Activated effector memory CD4-positive, alpha-beta T cell treated with anti-CD3 and anti-CD28 coated beads, Interleukin-2, amount 50 U/mL, for 16 hours (primary cell): ENCODE measurements around the gene MAP3K12.

Experiments used
- DNase-seq: peaks from one replicate; pipeline ENCODE4 v3.0.0-alpha.2; 2020

Gene MAP3K12

GRCh38 chr12:53466640-53467039 lies 32.6 kb downstream of the MAP3K12 start:
- no peak for DNase-seq

DNA sequence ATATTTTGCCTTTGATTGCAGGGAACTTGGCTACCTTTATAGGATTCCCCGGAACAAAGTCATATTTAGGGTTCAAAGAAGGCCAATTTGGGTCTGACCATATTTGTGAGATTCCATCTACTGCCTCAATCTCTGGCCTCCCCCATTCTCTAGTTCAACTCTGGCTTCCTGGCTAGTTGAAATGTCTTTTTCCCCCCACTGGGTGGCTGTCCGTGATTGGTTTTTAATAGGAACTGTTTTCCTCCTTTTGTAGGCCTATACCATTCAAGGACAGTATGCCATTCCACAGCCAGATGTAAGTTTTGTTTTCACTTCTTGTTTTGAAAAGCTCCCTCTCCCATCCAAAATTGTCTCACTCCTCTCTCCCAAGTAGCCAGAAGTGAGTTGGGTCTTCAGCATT lies 33.6 kb downstream of the MAP3K12 start:
- no peak for DNase-seq

DNA sequence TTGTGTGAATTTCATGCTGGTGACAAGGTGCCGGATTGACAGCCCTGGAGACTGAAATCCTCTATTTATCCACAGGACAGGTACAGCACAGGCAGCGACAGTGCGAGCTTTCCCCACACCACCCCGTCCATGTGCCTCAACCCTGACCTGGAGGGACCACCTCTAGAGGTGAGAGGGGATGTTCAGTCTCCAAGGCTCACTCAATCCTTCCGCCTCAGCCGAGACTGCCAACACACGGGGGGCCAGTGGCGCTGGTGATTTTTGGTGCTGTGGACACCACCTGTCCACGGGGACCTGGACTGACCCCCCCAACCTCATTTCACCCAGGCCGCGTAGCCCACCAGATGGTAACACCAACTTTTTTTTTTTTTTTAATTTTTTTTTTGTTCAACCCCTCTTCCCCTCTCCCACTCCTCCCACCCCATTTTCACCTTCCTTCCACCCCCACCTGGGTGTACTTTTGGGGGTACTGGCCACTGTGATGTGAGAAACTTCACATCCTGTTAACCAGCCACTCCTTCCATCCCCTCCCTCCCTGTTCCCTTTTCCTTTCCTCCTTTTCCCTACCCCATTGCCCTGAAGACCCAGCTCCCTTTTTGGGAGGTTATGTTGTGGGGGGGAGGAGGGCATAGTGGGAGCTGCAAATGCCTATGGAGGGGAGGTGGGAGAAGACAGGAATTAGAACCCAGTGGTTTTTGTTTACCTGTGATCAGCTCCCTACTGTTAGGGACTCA lies 34.4 kb downstream of the MAP3K12 start:
- DNase-seq: no peak

DNA sequence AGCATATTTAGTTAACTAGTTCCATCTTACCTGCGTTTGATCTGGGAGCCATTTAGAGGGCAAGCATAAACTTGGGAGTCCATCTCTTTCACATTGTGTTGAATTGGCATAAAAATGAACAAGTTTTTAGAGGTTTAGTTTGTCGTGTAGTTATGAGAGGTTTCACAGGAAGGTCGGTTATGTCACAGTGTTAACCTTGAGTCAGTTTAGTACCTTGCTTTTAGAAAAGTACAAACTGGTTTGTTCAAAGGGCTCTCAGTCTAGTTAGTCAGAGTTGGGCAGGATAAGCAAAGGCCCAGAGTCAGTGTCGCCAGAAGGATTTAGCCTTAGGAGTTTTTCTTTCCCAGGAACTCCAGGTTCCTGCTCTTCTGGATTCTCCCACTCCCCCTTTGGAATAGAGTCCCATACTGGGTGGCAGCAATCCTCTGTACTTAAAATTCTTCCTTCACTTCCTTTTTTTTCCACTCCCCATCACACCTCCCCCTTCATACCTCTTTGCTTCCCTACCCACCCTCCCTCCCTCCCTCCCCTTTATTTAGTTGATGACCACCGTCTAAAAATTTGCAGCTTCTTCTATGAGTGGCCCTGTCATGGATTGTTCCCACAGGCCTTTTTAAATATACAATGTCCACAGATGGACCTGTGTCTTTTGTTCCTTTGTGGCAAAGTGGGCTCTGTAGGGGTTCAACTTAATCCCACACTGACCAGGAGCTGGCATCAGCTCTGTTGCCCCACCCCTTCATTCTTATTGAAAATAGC lies 35.3 kb downstream of the MAP3K12 start:
- no peak for DNase-seq

DNA sequence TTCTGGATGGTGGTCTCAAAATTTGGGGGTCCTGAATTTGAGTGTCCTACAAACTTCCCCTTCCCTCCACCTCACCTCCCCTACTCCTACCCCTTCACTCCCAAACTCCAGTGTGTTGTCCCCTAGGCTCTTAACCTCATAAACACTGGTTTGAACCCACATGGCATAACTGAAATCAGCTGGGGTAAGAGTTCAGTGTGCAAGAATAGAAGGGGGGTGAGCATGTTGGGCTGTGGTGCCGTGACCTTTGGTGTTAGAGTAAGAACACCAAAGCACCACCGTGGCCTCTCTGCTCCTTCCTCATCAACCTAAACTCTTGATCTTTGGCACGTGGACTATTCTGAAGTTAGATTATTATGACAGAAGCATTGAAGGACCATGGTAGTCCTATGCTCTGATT lies 36.3 kb downstream of the MAP3K12 start:
- DNase-seq: no peak

DNA sequence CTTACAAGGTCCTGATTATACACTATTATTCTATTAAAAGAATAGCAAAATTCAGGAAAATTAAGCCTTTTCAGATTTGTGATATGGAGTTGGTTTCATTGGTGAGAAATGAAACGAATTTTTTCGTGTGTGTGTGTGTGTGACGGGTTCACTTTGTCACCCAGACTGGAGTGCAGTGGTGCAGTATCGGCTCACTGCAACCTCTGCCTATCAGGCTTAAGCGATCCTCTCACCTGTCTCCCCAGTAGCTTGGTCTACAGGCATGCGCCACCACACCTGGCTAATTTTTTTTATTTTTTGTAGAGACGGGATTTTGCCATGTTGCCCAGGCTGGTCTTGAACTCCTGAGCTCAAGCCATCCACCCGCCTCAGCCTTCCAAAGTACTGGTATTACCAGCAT lies 37.7 kb downstream of the MAP3K12 start:
- no peak for DNase-seq

- no peak for DNase-seq
Measured at GRCh38 chr12:53461059-53461458, 38.2 kb downstream of the MAP3K12 start.

DNA sequence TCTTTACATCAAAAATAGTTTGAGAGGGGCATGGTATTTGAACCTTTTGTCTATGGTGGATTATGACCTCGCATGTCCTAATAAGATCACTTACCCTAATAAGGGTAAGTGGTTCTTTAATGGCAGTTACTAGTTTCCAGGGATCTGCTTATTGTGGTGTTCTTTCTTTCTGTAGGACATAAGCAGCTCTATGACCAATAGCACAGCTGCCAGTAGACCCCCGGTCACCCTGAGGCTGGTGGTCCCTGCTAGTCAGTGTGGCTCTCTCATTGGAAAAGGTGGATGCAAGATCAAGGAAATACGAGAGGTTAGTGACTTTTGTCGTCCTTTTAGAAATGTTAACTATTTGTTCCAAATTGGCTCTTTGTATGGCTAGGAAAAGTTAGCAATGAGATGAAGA lies 40.2 kb downstream of the MAP3K12 start:
- DNase-seq: no peak

DNA sequence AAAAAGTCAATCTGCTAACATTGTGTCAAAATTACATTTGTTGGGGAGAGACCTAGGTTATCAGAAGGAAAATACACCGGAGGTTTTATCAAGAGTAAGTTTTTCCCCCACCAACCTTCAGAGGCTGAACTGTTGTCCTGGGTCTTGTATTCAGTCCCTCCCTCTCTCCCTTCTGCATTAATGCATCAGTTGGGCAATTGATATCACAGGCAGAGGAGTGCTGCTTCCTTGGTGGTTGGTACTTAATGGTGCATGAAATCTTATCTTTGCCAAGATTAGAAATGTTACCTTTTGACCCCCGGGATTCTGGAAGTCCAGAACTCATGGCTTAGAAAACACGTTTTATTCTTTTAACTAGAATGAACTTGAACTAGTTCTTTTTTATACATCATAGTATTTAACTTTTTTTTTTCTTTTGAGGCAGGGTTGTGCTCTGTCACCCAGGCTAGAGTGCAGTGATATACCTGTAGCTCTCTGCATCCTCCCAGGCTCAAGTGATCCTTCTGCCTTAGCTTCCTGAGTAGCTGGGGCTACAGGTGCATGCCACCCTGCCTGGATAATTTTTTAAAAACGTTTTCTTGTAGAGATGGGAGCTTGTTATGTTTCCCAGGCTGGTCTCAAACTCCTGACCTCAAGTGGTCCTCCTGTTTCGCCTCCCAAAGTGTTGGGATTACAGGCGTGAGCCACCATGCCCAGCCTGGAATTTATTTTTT lies 42.4 kb downstream of the MAP3K12 start:
- no peak for DNase-seq

DNA sequence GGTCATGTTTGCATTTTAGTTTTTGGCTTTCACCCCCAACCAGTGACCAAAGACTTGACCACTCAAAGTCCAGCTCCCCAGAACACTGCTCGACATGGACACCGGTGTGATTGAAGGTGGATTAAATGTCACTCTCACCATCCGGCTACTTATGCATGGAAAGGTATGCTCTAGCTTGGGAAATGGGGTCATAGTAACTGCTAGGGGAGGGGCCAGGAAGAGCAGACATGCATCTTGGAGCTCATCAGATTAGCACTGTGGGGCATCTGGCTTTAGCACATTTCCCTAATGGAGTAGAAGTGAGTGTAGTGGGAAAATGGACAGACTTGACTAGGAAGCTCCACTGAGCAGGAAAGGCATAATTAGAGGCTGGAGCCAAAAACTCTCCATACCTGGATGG lies 44.6 kb downstream of the MAP3K12 start:
- no peak for DNase-seq

DNA sequence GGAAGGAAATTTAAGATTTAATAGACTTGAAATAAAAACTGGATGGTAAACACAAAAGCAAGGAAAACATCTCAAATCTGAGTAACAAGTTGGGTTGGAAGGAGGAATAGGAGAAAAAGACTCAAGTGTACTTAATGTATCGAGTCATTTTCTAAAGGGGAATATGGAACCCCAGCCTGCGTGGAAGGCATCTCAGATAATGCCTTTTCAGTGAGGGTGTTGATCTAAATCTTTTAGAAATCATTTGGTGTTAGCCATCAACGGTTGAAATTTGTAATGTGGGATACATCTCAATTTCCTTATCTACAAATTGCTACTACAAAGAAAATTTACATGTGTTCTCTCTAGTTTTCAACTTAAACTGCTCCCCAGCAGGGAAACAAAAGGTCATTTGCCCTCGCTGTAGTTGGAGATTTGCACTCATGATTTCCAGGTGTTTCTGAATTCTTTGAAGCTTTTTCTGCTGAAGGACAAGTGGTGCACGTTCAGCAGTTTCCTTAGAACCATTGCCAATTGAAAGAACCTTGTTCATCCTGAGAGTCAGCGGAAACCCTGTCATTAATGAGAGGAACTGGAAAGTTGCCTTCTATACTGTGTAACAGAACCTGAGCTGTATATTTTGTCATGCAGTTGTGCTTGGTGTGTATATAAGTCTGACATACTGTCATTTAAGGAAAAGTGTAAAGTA lies 45.2 kb downstream of the MAP3K12 start:
- DNase-seq: no peak

DNA sequence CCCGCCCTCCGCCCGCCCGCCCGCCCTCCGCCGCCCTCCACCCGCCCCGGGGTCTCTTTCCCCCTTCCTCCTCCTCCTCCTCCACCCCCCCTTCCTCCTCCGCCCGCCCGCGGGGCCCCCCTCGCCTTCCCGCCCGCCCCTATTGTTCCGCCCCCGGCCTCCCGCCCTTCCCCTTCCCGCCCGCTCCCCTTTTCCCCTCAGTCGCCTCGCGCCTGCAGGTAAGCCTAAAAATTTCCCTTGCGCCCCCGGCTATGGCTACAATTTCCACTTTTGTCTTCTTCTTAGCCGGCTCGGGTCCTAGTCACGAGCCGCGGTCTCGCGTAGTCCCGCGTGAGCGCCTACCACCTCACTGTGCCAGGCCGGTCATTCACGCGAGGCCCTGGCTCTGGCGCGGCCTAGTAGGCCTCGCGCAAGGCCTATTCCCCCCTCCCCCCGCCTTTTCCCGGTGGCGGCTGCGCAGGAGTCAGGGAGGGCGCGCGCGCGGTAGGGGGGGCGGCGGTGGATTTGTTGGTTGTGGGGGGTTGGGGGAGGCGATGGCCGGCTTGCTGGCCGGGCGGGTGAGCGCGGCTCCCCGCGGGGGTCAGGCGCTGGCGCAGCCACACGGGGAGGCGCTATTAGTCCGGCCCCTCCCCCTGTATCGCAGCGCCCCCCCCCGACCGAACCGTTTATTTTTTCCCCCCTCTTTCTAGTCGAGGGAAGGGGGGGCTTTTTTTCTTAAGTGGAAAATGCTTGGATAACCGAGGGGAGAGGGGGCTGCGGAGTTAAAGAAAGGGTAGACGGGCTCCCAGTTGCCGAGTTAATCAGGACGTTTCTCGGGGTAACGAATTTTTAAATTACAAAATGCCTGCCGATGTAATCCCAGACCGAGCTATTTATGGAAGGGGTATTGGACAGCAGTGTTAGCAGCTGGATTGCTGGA lies 46.8 kb downstream of the MAP3K12 start:
- peak; percentile 91 for DNase-seq

GRCh38 chr12:53451661-53452158 lies 47.5 kb downstream of the MAP3K12 start, which contains the start of gene PCBP2:
Gene PCBP2 (plus strand): TSS chr12:53452102. CDS start chr12:53454801, 2,699 bp downstream.
- DNase-seq: peak; percentile 99

DNA sequence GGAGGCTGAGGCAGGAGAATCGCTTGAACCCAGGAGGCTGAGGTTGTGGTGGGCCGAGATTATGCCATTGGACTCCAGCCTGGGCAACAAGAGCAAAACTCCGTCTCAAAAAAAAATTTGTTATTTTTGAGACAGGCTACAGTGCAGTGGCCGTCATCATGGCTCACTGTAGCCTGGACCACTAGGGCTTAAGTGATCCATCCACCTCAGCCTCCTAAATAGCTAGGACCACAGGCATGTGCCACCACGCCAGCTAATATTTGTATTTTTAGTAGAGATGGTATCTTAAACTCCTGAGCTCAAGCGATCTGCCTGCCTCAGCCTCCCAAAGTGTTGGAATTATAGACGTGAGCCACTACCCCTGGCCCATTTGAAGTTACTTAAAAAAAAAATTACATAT lies 48.3 kb downstream of the MAP3K12 start:
- DNase-seq: no peak

GRCh38 chr12:53444593-53445325 lies 54.5 kb downstream of the MAP3K12 start:
- DNase-seq: peak; percentile 47

GRCh38 chr12:53443955-53444354 lies 55.3 kb downstream of the MAP3K12 start:
- peak; percentile 57 for DNase-seq

DNA sequence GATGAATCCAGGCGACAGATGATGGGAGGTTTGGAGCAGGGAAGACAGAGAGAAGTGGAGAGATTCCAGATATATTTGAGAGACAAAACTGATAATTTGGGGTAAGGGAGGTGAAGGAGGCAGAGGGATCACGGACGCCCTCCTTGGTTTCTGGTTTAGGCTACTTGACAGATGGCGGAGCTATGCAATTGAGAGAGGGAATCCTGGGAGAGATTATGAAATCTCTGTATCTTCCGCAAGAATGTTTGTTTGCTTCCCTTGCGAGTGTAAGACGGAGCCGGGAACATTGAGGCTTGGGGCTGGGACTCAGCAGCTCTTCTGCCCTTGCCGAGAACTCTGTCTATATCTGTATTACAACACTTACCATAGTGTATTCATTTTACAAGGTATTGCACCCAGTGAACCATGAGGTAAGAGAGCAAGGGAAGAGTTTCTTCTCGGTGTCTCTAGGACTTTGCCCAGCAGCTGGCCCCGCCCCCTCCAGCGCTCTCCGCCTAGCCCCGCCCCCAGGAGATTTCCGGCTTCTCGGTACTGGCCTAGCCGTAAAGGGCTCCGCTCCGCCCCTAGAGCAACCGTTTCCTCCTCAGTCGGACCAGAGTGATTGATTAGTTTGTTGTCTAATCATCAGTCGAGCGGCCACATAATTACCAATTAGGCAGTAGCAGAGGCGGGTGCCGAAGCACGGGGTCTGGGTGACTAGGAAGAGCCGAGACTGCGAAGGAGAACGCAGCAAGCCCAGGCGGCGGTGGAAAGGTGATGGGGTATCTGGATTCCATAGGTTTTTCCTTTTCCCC lies 58.0 kb downstream of the MAP3K12 start, which contains the start of gene PRR13:
TSS of gene PRR13 (plus strand) at position 695 of the 794 bp plus-strand sequence. CDS start 981 bp downstream, outside the sequence.
- DNase-seq: peak; percentile 99

- peak; percentile 9 for DNase-seq
Measured at GRCh38 chr12:53439582-53439981, 59.7 kb downstream of the MAP3K12 start.

- DNase-seq: peak; percentile 42
Measured at GRCh38 chr12:53435326-53435725, 63.9 kb downstream of the MAP3K12 start.

- DNase-seq: peak; percentile 17
Measured at GRCh38 chr12:53431187-53431586, 68.1 kb downstream of the MAP3K12 start.
